ENCODE results near the gene TNIK.

TNIK gene

DNA sequence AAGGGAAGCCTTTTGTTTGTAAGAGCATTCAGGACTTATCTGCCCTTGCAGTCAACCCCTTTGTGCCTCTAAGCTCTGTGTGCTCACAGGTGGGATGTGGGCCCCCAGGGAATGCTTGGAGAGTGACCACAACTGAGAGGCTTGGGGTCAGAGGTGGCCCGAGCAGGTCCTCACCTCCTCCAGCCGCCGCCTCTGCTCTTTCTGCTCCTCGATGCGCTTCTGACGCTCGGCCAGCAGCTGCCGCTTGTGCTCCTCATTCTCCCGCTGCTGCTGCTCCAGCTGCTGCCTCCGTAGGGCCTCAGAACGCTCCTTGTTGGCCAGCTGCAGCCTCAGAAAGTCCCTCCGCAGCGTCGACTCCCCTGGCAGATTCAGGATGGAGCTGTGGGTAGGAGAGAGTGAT is 302.9 kb downstream of the TNIK start:
- Histone ChIP-seq H3F3A (ENCODE audit: low read depth) (no peaks in the 10 kb centered on the region), H4K20me1 (ENCODE audit: insufficient read depth, low read length, poor library complexity, severe bottlenecking) (no peaks in the 10 kb centered on the region), H3K36me3 (ENCODE audit: insufficient read depth, low read length) (peaks cover 71% of the 10 kb centered on the region; the same call in 1 of the 2 replicates), H3K9ac (ENCODE audit: low read depth, low read length, poor library complexity, severe bottlenecking) (no peak overlapping the region), H3K4me2 (ENCODE audit: low read depth, low read length, poor library complexity, severe bottlenecking) (no peak overlapping the region), H3K4me1 (ENCODE audit: insufficient read depth, low read length, poor library complexity, severe bottlenecking) (no peaks in the 10 kb centered on the region), H3K9me3 (ENCODE audit: insufficient read depth, low read depth, low read length) (no peaks in the 10 kb centered on the region), H3K9me2 (replicated peaks; ENCODE audit: low read depth, low read length) (no peaks in the 10 kb centered on the region), H3K79me2 (ENCODE audit: insufficient read depth, low read length) (no peaks in the 10 kb centered on the region), H3K27me3 (ENCODE audit: insufficient read depth, low read length, poor library complexity, severe bottlenecking) (no peaks in the 10 kb centered on the region), H2AFZ (ENCODE audit: low read length) (no peak overlapping the region), H3K4me3 (ENCODE audit: low read length, poor library complexity, severe bottlenecking) (no peak overlapping the region)
- TF ChIP-seq CTCF (conservative IDR thresholded peaks at IDR 0.05; ENCODE audit: low read length) (no peak), EZH2phosphoT487 (IDR thresholded peaks at IDR 0.05; ENCODE audit: borderline replicate concordance) (no peak)

DNA sequence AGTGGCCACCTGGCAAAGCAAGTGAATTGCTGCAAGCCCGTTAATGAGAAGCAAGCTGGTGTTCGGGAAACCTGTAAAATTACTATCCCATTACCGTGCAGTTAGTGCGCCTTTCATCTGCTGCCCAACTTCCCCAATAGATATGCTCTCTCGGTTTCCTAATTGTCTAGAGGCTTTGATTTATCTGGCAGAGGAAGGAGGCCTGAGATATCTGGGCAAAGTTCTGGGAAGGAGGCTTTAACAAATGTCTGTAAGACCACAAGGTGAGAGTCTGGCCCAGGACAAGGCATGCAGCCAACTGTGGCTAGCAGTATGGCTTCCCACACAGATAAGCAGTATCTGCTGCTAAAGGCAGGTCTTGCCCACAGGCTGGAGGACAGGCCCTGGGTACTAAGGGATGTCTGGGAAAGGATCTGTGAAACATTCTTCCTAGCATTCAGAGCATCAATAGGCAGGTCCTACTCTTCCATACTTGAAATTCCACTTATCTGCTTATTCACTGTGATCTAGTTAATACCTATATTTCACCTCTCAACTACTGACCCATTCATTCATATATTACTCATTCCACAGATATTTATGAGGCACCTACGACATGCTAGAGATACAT is 303.7 kb downstream of the TNIK start:
- Histone ChIP-seq H3K27me3 (ENCODE audit: insufficient read depth, low read length, poor library complexity, severe bottlenecking) (no peaks in the 10 kb centered on the region), H3K79me2 (ENCODE audit: insufficient read depth, low read length) (no peaks in the 10 kb centered on the region), H3K36me3 (ENCODE audit: insufficient read depth, low read length) (peaks cover 70% of the 10 kb centered on the region; the same call in 1 of the 2 replicates), H3K9ac (ENCODE audit: low read depth, low read length, poor library complexity, severe bottlenecking) (no peak overlapping the region), H3K9me3 (ENCODE audit: insufficient read depth, low read depth, low read length) (no peaks in the 10 kb centered on the region), H3F3A (ENCODE audit: low read depth) (no peaks in the 10 kb centered on the region), H3K4me3 (ENCODE audit: low read length, poor library complexity, severe bottlenecking) (no peak overlapping the region), H3K4me2 (ENCODE audit: low read depth, low read length, poor library complexity, severe bottlenecking) (no peak overlapping the region), H3K9me2 (replicated peaks; ENCODE audit: low read depth, low read length) (no peaks in the 10 kb centered on the region), H2AFZ (ENCODE audit: low read length) (no peak overlapping the region), H3K4me1 (ENCODE audit: insufficient read depth, low read length, poor library complexity, severe bottlenecking) (no peaks in the 10 kb centered on the region), H4K20me1 (ENCODE audit: insufficient read depth, low read length, poor library complexity, severe bottlenecking) (no peaks in the 10 kb centered on the region)
- TF ChIP-seq EZH2phosphoT487 (IDR thresholded peaks at IDR 0.05; ENCODE audit: borderline replicate concordance), result no peak
- TF ChIP-seq CTCF (conservative IDR thresholded peaks at IDR 0.05; ENCODE audit: low read length), result no peak

DNA sequence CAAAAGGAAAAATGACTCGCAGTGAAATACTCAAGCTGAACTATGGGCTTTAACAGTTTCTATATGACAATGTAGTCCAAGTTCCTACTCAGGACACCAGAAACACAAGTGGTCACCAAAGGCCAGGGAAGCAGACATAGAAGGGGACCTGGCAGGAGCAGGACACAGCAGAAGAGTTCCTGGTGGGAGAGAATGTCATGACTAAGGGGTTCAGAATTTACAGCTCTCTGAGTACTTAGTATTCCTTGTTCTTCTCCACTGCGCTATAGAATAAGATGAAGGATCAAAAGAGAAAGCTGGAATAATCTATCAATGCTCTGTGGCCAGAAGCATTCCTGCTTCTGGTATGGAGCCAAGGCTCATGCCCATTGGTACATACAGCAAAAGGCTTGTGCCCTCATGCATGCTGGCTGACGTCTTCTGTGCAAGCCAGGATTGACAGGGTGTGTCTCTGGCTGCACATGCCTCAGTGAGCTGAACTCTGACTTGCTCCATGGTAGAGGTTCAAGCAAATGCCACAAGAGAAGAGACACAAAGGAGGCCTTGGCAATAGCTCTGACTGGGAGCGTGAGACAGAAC is 305.0 kb downstream of the TNIK start:
- H3K27me3 ChIP-seq (ENCODE audit: insufficient read depth, low read length, poor library complexity, severe bottlenecking), result no peaks in the 10 kb centered on the region
- no peak overlapping the region for H3K4me3 ChIP-seq (ENCODE audit: low read length, poor library complexity, severe bottlenecking)
- no peaks in the 10 kb centered on the region for H3F3A ChIP-seq (ENCODE audit: low read depth)
- no peaks in the 10 kb centered on the region for H3K79me2 ChIP-seq (ENCODE audit: insufficient read depth, low read length)
- H4K20me1 ChIP-seq (ENCODE audit: insufficient read depth, low read length, poor library complexity, severe bottlenecking), result no peaks in the 10 kb centered on the region
- TF ChIP-seq EZH2phosphoT487 (IDR thresholded peaks at IDR 0.05; ENCODE audit: borderline replicate concordance), result no peak
- TF ChIP-seq CTCF (conservative IDR thresholded peaks at IDR 0.05; ENCODE audit: low read length), result no peak
- H3K36me3 ChIP-seq (ENCODE audit: insufficient read depth, low read length), result peaks cover 63% of the 10 kb centered on the region; the same call in 1 of the 2 replicates
- no peaks in the 10 kb centered on the region for H3K4me1 ChIP-seq (ENCODE audit: insufficient read depth, low read length, poor library complexity, severe bottlenecking)
- no peaks in the 10 kb centered on the region for H3K9me3 ChIP-seq (ENCODE audit: insufficient read depth, low read depth, low read length)
- H2AFZ ChIP-seq (ENCODE audit: low read length), result no peak overlapping the region
- no peaks in the 10 kb centered on the region for H3K9me2 ChIP-seq (replicated peaks; ENCODE audit: low read depth, low read length)
- H3K4me2 ChIP-seq (ENCODE audit: low read depth, low read length, poor library complexity, severe bottlenecking), result no peak overlapping the region
- no peak overlapping the region for H3K9ac ChIP-seq (ENCODE audit: low read depth, low read length, poor library complexity, severe bottlenecking)

All from Loucy (cell line).